HG02970 (cell line): ENCODE results near the gene KLHL2.
"Not testable (repeated sequence)": the region's sequence is repeated elsewhere in the genome, so short reads cannot be mapped to it uniquely, and the experiment has no call there.

Source experiments
- ATAC-seq: cut with Tn5 transposase; IDR thresholded peaks from one replicate; pipeline ENCODE4 v1.9.1; 2021; ENCODE audit warnings: mild to moderate bottlenecking, moderate library complexity, moderate number of reproducible peaks; ENCODE audit not compliant: unreplicated experiment, low FRiP score

Gene KLHL2

DNA sequence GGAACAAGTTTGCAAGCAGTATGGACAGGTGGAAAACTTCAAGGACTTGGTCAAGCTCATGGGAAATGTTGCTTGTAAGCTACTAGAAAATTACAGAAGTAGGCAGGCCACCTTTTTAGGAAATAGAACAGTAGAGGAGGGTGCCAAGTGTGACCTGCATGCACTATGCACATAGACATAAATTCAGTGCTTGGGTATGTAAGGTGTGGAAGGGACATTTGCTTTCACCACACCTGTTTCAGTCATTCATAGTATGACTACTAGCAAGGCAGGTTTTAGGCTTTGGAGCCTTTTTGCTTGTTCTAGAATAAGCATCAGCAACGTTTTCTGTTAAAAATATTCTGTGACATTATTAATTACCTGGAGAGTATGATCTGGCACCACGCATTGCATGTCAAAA, 20.0 kb downstream of the KLHL2 start:
- ATAC-seq = not testable (repeated sequence)

GRCh38 chr4:165229490-165230200, 22.3 kb downstream of the KLHL2 start:
- ATAC-seq = not testable (repeated sequence)

DNA sequence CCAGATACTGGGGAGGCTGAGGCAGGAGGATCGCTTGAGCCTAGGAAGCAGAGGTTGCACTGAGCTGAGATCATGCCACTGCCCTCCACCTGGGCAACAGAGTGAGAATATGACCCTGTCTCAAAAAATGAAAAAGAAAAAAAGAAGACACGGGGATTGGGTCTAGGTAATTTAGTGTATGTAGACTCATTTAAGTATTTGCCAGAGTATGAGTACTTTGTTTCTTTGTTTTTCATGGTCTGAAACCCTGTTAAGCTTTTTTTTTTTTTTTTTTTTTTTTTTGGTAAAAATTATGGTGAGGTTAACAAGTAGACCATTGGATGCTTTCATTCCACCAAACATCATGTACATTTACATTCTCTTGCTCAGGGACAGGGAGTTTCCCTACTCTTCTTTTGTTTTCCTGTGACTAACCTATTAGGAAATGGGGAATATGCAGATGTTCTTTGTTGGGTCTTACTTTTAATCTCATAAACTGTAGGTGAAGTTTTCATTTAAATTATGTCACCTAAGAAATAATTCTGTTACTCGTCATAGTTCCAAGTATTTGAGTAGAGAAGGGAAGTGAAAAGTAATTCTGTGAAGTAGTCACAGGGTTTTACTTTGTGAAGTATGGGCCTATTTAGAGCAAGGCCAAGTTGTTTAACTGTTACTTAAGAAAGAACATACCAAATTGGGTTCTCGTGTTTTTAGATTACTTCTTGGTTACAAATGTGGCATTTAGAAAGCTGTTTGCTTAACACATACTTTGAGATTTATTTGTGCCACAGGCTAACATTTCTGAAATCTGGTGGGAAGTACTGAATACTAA, 25.5 kb downstream of the KLHL2 start:
- ATAC-seq = not testable (repeated sequence)

DNA sequence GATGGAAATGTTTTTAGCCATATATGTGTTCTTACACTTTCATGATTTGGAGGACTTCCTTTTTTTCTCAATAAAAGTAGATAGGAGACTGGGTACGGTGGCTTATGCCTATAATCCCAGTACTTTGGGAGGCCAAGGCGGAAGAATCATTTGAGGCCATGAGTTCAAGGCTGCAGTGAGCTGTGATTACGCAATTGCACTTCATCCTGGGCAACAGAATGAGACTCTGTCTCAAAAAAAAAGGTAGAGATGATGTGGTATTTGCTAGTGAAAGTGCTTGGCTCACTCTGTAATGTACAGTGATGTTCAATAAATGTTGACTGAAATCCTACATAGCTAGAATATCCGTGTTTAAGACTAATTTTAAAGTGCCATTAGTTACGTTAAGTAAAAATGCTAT, 27.4 kb downstream of the KLHL2 start:
- ATAC-seq = no peak

- not testable (repeated sequence) for ATAC-seq
Observed at GRCh38 chr4:165236852-165237251, 29.5 kb downstream of the KLHL2 start.

- not testable (repeated sequence) for ATAC-seq
Observed at GRCh38 chr4:165238041-165238640, 30.8 kb downstream of the KLHL2 start.

- ATAC-seq = not testable (repeated sequence)
Observed at GRCh38 chr4:165240761-165241160, 33.4 kb downstream of the KLHL2 start.

- not testable (repeated sequence) for ATAC-seq
Observed at GRCh38 chr4:165244148-165244547, 36.8 kb downstream of the KLHL2 start.

DNA sequence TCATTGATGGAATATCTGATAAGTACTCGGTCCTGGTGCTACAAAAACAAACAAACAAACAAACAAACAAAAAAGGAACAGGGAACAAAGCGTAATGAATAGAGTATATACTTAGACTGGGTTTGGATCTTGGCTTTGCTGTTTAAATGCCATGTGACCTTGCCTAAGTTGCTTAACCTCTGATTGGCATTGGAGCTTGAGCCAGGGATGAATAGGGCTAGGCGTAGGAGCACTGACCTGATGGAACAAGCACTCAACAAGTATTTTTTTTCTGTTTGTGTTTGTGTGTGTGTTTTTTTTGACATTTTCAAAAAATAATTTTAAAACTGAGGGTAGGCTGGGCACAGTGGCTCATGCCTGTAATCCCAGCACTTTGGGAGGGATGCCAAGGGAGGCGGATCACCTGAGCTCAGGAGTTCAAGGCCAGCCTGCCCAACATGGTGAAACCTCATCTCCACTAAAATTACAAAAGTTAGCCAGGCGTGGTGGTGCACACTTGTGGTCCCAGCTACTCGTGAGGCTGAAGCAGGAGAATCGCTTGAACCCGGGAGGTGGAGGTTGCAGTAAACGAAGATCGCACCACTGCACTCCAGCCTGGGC, 37.3 kb downstream of the KLHL2 start:
- not testable (repeated sequence) for ATAC-seq

DNA sequence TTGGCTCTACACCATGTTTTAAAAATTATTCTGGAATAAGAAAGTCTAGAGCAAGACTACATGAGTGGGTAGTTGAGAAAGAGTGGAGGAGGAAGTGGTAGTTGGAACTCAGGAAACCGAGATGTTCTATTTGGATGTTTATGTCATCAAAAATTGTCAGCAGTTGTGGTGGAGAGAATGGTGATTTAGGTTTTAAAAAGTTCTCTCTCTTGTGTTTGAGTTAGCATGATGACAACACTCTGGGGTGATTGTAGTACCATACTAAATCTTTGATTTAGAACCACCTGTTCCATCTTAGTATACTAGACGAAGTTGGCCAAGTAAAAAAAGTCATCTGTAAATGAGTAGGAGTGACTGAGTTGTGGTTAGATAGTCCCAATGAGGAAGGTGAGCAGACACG, 40.7 kb downstream of the KLHL2 start:
- ATAC-seq = no peak

GRCh38 chr4:165248904-165249303, 41.5 kb downstream of the KLHL2 start:
- ATAC-seq = not testable (repeated sequence)

DNA sequence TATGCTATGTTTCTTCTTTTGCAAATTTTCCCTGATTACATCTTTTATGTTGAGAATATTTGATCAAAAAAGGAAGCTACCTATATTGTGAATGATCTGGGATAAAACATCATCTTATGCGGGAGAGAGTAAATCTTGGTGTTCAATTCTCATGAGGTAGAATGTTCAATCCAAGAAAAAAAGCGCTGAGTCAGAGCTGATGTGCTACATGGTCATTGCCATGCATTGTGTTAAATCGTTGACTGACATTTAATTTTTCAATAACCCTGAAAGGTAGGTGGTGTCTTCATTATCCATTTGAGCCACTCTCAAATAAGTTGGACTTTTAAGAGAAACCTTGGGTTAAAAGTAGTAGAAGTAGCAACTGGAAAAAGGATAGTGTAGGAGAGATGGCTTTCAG, 47.4 kb downstream of the KLHL2 start:
- ATAC-seq = not testable (repeated sequence)

GRCh38 chr4:165255439-165255838, 48.1 kb downstream of the KLHL2 start:
- ATAC-seq = peak; percentile 90

DNA sequence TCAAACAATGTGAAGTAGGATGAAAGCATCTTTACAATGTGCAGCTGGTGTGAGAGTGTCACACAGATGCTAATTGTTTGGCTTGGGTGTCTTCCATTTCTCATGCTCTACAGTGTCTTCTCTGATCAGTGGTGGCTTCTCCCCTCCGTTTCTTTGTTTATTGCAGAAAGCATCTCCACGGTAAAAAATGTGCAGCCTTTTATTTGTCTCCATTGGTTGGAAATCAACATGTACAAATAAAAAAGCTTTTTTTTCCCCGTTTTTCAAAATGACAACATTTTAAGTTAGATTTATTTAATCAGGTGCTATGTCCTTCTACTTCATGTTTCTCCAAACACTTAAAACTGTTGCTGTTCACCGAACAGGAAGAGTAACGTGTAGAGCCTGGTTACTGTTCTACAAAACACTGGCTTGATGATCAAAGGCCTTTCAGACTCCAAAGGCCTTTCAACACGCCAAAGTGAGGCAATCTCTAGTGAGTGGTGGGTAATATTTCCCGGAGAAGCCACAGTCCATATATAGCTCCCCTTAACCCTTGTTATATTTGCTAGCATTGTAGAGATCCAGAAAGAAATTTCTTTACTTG, 48.8 kb downstream of the KLHL2 start:
- not testable (repeated sequence) for ATAC-seq

DNA sequence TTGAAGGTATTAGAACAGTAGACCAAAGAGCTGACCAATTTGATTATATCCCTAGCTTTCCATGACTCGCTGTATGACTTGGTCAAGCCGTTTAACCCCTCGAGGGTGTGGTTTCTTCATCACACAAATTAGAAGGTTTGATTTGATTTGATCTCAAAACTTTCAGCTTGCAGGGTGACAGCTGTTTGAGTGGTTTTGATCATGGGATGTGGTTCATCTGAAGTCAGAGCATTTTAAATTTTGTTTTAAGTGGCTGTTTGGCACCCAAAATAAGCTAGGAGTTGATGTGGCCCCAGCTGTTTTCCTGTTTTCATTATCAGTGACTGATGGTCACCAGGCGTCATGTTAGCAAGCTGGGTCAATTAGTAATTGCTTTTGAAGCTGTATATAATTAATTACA, 52.4 kb downstream of the KLHL2 start:
- ATAC-seq = not testable (repeated sequence)

GRCh38 chr4:165262306-165262705, 54.9 kb downstream of the KLHL2 start:
- not testable (repeated sequence) for ATAC-seq

GRCh38 chr4:165263466-165263865, 56.1 kb downstream of the KLHL2 start:
- not testable (repeated sequence) for ATAC-seq

DNA sequence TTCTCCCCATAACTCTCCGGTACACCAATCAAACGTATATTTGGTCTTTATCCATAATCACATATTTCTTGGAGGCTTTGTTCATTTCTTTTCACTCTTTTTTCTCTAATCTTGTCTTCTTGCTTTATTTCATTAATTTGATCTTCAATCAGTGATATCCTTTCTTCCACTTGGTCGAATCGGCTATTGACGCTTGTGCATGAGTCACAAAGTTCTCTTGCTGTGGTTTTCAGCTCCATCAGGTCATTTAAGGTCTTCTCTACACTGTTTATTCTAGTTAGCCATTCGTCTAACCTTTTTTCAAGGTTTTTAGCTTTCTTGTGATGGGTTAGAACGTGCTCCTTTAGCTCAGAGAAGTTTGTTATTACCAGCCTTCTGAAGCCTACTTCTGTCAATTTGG, 62.6 kb downstream of the KLHL2 start:
- ATAC-seq = not testable (repeated sequence)

- not testable (repeated sequence) for ATAC-seq
Observed at GRCh38 chr4:165273443-165273842, 66.1 kb downstream of the KLHL2 start.

DNA sequence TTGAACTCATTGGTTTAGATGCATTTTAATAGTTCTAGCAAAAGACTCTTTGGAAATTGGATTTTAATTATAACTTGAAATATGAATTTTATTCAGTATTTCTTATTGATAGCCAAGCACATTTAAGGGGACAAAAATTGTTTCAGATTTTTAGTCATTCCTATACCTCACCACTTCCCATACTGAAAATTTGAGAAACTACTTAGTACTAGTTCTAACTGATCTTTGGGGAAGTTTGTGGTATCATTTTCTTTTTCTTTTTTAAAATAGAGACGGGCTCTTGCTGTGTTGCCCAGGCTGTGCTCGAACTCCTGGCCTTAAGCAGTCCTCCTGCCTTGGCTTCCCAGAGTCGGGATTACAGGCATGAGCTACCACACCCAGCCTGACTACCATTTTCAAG, 68.0 kb downstream of the KLHL2 start:
- ATAC-seq = not testable (repeated sequence)
